HG03571 (cell line): Measurements from ENCODE around the gene JMY.
"Not testable (repeated sequence)": the region's sequence is repeated elsewhere in the genome, so short reads cannot be mapped to it uniquely, and the experiment has no call there.

Source experiments
- ATAC-seq: cut with Tn5 transposase; IDR thresholded peaks from one replicate; pipeline ENCODE4 v1.9.1; 2021; ENCODE audit not compliant: unreplicated experiment

JMY gene

GRCh38 chr5:79236362-79236969 lies 535 bp downstream of the JMY start:
- peak; percentile 20 for ATAC-seq

- peak; percentile 19 for ATAC-seq
These were observed 1.2 kb downstream of the JMY start for GRCh38 chr5:79236970-79237739.

- no peak for ATAC-seq
These were observed 2.0 kb downstream of the JMY start for GRCh38 chr5:79237740-79238560.

GRCh38 chr5:79240561-79240960 lies 4.6 kb downstream of the JMY start:
- ATAC-seq = no peak

GRCh38 chr5:79241535-79241979 lies 5.6 kb downstream of the JMY start:
- no peak for ATAC-seq

- ATAC-seq = no peak
These were observed 6.5 kb downstream of the JMY start for GRCh38 chr5:79242242-79243039.

GRCh38 chr5:79243224-79243623 lies 7.3 kb downstream of the JMY start:
- no peak for ATAC-seq

GRCh38 chr5:79254067-79254466 lies 18.1 kb downstream of the JMY start:
- not testable (repeated sequence) for ATAC-seq

- ATAC-seq = no peak
These were observed 20.0 kb downstream of the JMY start for GRCh38 chr5:79255786-79256557.

- ATAC-seq = no peak
These were observed 20.6 kb downstream of the JMY start for GRCh38 chr5:79256563-79256962.

- no peak for ATAC-seq
These were observed 21.4 kb downstream of the JMY start for GRCh38 chr5:79257314-79257713.

- ATAC-seq = no peak
These were observed 22.9 kb downstream of the JMY start for GRCh38 chr5:79258801-79259200.

GRCh38 chr5:79259383-79259782 lies 23.5 kb downstream of the JMY start:
- ATAC-seq = no peak

- no peak for ATAC-seq
These were observed 23.9 kb downstream of the JMY start for GRCh38 chr5:79259810-79260209.

- ATAC-seq = no peak
These were observed 26.0 kb downstream of the JMY start for GRCh38 chr5:79261897-79262296.

GRCh38 chr5:79263290-79263689 lies 27.4 kb downstream of the JMY start:
- ATAC-seq = no peak

GRCh38 chr5:79267180-79267579 lies 31.2 kb downstream of the JMY start:
- no peak for ATAC-seq

- no peak for ATAC-seq
These were observed 33.8 kb downstream of the JMY start for GRCh38 chr5:79269733-79270166.

GRCh38 chr5:79273341-79273740 lies 37.4 kb downstream of the JMY start:
- no peak for ATAC-seq

- ATAC-seq = no peak
These were observed 48.9 kb downstream of the JMY start for GRCh38 chr5:79284846-79285245.
